ENCODE results near the gene TMEM107.

DNA sequence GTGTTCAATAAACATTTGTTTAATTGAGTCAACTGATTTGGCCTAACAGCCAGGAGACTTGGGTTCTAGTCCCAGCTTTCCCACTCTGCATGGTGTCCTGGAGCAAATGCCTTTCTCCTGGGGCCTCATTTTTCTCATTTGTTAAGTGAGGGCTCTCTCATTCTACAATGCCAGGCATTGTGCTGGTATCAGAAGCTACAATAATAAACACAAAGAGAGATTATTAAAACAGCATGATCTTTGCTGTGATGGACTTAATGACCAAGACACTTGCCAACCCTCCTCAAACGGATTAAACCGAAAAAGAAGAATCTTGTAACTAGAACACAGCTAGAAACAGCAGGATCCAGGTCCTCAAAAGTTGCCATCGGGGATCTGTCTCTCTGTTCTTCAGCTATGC lies 8.7 kb downstream of the TMEM107 start:
- TF ChIP-seq CTCF (IDR thresholded peaks at IDR 0.05) = no peak
- TF ChIP-seq POLR2A (IDR thresholded peaks at IDR 0.05) = no peak

Measured in esophagus squamous epithelium (tissue), 4 donors.